K562 treated with DMSO at 1 percent for 12 hours (cell line): ENCODE measurements around the gene HHIP. TPM values are rescaled to one million over a fixed set of nuclear protein-coding genes. Genes with fewer than 3 reads are reported as not detected.

Experiments used
- total RNA-seq: library from RNA; unstranded; fragments of 300-600 nt; gene quantifications from 2 replicates; pipeline ENCODE4 v1.2.3, GENCODE V29; 2022; ENCODE audit not compliant: insufficient read depth

The HHIP gene, protein sequence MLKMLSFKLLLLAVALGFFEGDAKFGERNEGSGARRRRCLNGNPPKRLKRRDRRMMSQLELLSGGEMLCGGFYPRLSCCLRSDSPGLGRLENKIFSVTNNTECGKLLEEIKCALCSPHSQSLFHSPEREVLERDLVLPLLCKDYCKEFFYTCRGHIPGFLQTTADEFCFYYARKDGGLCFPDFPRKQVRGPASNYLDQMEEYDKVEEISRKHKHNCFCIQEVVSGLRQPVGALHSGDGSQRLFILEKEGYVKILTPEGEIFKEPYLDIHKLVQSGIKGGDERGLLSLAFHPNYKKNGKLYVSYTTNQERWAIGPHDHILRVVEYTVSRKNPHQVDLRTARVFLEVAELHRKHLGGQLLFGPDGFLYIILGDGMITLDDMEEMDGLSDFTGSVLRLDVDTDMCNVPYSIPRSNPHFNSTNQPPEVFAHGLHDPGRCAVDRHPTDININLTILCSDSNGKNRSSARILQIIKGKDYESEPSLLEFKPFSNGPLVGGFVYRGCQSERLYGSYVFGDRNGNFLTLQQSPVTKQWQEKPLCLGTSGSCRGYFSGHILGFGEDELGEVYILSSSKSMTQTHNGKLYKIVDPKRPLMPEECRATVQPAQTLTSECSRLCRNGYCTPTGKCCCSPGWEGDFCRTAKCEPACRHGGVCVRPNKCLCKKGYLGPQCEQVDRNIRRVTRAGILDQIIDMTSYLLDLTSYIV
- not detected in 2 replicates for total RNA-seq

DNA sequence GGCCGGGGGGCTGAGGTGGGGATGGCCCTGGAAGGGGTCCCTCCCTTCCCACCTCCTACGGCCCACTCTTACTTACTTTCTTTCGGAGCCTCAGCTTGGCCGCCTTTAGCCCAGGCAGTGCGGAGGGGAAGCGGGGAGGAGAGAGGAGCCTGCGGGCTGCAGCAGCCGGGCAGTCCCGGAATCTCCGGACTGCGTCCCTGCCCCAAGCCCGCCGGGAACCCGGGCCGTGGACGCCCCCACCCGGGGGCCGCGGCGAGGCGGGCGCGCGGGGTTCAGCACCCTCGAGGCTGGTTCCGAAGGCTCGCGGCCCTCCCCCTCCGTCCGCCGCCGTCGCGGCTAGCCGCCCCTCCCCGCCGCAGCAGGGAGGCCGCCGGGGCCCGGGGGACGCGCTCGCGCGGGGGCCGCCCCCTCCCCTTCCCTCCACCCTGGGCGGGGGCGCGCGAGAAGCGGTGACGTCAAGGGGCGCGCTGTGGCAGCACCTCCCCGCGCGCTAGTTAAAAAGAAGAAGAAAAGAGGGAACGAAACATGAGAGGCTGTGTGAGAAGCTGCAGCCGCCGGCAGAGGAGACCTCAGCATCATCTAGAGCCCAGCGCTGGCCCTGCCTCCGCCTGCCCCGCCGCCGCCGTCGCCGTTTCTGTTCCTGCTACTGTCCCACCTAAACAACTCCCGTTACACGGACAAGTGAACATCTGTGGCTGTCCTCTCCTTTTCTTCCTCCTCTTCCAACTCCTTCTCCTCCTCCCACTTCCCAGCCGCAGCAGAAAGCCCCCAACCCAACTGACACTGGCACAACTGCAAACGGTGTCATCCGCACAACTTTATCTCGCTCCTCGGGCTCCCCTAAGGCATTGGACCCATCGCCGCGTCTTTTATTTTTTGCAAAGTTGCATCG, at the start of gene HHIP:
TSS of gene HHIP (plus strand) at position 526 of the 892 bp plus-strand sequence. CDS start 520 bp downstream, outside the sequence.

